ENCODE results near the gene FAM107B.

- TF ChIP-seq POLR2AphosphoS5 (IDR thresholded peaks at IDR 0.05; ENCODE audit: low read depth, low read length), result no peak
- TF ChIP-seq TAF1 (IDR thresholded peaks at IDR 0.05; ENCODE audit: borderline replicate concordance, insufficient read depth, low read length), result no peak
Observed at GRCh38 chr10:14555807-14556206, 218.9 kb downstream of the FAM107B start.

Measured in PFSK-1 (cell line).